22Rv1 (cell line): Measurements from ENCODE around the gene SAC3D1.
A peak's percentile ranks its signal among the peaks of the same experiment; 100 is the strongest.

Experiments used
- H3K27ac ChIP-seq: fragments of 450-650 bp; 2 replicates; pipeline ENCODE4 v1.5.1; 2017
- ZFX ChIP-seq: fragments of 450-650 bp; IDR thresholded peaks from 2 replicates; pipeline ENCODE4 v1.6.1; 2017; ENCODE audit warnings: antibody characterized with exemption, borderline replicate concordance
- TF ChIP-seq, protein P1 (sequence below): fragments of 450-650 bp; IDR thresholded peaks from 2 replicates; pipeline ENCODE4 v1.5.1; 2017; ENCODE audit warnings: mild to moderate bottlenecking

Gene SAC3D1

GRCh38 chr11:65059959-65060824, 19.2 kb downstream of the SAC3D1 start:
- TF ChIP-seq, protein P1, sequence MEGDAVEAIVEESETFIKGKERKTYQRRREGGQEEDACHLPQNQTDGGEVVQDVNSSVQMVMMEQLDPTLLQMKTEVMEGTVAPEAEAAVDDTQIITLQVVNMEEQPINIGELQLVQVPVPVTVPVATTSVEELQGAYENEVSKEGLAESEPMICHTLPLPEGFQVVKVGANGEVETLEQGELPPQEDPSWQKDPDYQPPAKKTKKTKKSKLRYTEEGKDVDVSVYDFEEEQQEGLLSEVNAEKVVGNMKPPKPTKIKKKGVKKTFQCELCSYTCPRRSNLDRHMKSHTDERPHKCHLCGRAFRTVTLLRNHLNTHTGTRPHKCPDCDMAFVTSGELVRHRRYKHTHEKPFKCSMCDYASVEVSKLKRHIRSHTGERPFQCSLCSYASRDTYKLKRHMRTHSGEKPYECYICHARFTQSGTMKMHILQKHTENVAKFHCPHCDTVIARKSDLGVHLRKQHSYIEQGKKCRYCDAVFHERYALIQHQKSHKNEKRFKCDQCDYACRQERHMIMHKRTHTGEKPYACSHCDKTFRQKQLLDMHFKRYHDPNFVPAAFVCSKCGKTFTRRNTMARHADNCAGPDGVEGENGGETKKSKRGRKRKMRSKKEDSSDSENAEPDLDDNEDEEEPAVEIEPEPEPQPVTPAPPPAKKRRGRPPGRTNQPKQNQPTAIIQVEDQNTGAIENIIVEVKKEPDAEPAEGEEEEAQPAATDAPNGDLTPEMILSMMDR = no peak
- TF ChIP-seq ZFX = no peak
- no peak overlapping the region for H3K27ac ChIP-seq

- TF ChIP-seq ZFX = no peak
- TF ChIP-seq, protein P1 = peak; percentile 73
- H3K27ac ChIP-seq = no peak overlapping the region
Observed at GRCh38 chr11:65060913-65061408, 20.0 kb downstream of the SAC3D1 start.

- TF ChIP-seq ZFX = no peak
- TF ChIP-seq, protein P1 = no peak
- no peak overlapping the region for H3K27ac ChIP-seq
Observed at GRCh38 chr11:65063532-65063931, 22.5 kb downstream of the SAC3D1 start.

GRCh38 chr11:65064847-65065240, 23.8 kb downstream of the SAC3D1 start:
- no peak overlapping the region for H3K27ac ChIP-seq
- TF ChIP-seq ZFX = no peak
- TF ChIP-seq, protein P1 = no peak

- TF ChIP-seq, protein P1 = no peak
- no peak for TF ChIP-seq ZFX
Observed at GRCh38 chr11:65065851-65066250, 24.8 kb downstream of the SAC3D1 start.

DNA sequence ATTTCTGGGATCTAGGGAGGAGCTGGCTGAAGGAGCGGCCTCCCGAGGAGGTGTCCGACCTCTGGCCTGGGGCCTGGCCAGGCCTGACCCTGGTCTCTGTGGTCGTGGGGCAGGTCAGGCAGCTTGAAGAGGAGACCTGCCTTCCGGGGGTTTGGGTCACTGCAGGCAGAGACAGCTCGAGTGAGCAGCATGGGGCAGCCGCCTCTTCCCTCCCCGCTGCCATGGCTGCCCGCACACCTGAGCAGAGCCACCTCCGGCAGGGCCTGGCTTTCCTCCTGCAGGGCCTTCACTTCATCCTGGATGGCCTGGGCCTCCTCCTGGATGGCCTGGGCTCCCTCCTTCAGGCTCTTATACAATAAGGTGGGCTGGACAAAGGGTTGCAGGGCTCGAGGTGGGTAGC, 25.3 kb downstream of the SAC3D1 start:
- H3K27ac ChIP-seq = no peak overlapping the region
- no peak for TF ChIP-seq ZFX
- TF ChIP-seq, protein P1 = no peak

More at GRCh38 chr11:65065851-65066250, 24.8 kb downstream of the SAC3D1 start:
- H3K27ac ChIP-seq = no peak overlapping the region

GRCh38 chr11:65066805-65067291, 25.8 kb downstream of the SAC3D1 start:
- TF ChIP-seq ZFX = no peak
- TF ChIP-seq, protein P1 = no peak
- no peak overlapping the region for H3K27ac ChIP-seq
